ENCODE results near the gene MAPKAP1. TPM values are rescaled to one million over a fixed set of nuclear protein-coding genes. Genes with fewer than 3 reads are reported as not detected.

The MAPKAP1 gene
- total RNA-seq, result 102 and 107 TPM in 2 replicates

DNA sequence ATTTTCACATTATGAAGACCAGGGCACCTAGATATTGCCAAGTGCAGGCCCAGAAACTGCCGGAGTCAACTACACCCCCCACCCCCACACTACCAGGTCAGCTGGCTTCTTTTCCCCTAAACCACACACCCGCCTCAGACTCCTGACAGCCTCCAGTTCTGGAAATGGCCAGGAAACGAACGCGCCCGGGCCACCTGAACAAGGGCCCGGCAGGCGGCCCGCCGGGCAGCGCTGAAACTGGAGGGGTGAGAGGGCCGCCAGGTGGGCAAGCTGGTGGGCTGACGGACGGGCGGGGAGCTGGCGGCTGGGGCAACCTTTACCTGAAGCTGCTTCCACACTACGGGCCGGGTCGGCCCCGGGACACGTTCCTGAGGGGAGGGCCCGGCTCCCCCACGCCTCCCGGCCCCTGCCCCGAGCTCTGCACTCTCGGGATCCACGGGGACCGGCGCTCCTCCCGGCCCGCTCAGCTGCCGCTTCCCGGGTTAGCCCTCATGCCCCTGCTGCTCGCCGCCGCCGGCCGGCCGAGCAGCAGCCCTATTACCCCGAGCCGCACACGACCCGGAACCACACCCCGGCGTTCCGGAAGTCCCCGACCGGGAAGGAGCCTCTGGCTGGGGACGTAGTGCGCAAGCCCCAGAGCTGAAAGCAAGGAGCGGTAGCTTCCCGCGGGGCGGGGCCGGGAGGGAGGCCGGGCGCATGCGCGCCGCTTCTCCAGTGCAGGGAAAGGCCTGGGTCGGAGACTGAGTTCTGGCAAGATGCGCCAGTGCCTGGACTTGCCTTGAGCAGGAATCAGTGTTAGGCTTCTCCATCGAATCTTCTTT is at the start of gene MAPKAP1:
MAPKAP1 (minus strand) TSS at position 558 of the 821 bp plus-strand sequence. CDS start 34,634 bp downstream, outside the sequence.

GRCh38 chr9:125747053-125747764 is 40.2 kb upstream of the MAPKAP1 start, which contains the start of gene PBX3:
PBX3 (plus strand) TSS chr9:125747373.

Small RNAs within 50 kb of the gene (small RNA-seq; reads per million reads assigned to genes)
- not detected for gene RF00017

Other genes with a start within 250 kb of the MAPKAP1 start
- gene PBX3, start 40.2 kb upstream of the MAPKAP1 start, total RNA-seq, result 49.3 and 53.4 TPM in 2 replicates

Measured in hair follicle dermal papilla cell (primary cell).